Measurements from ENCODE around the gene BACE2.
A peak's percentile ranks its signal among the peaks of the same experiment; 100 is the strongest.
"Not testable (repeated sequence)": the region's sequence is repeated elsewhere in the genome, so short reads cannot be mapped to it uniquely, and the experiment has no call there.

Gene BACE2

GRCh38 chr21:41307219-41307618, 139.3 kb downstream of the BACE2 start:
- Histone ChIP-seq H3K4me2 (no peak overlapping the region), H3K27me3 (no peaks in the 10 kb centered on the region), H3K27ac (no peak overlapping the region), H3K4me3 (no peak overlapping the region), H4K20me1 (no peaks in the 10 kb centered on the region), H3K9ac (no peak overlapping the region), H3K36me3 (no peaks in the 10 kb centered on the region), H3K9me3 (peaks cover 25% of the 10 kb centered on the region), H3K4me1 (0 out of 2 replicates have a peak, but pooled peaks cover 5% of the 10 kb centered on the region)
- TF ChIP-seq Cebpa-rat (IDR thresholded peaks at IDR 0.05) = no peak

GRCh38 chr21:41313285-41314164, 145.6 kb downstream of the BACE2 start:
- not testable (repeated sequence) for H3K4me3 ChIP-seq, H3K36me3 ChIP-seq, H3K9me3 ChIP-seq, H4K20me1 ChIP-seq, H3K9ac ChIP-seq, H3K4me2 ChIP-seq, H3K27ac ChIP-seq
- H3K27me3 ChIP-seq = peaks cover 32% of the 10 kb centered on the region
- H3K4me1 ChIP-seq = peaks cover 16% of the 10 kb centered on the region

GRCh38 chr21:41315726-41316125, 147.8 kb downstream of the BACE2 start:
- Histone ChIP-seq H3K27me3 (peaks cover 32% of the 10 kb centered on the region), H3K4me3 (no peak overlapping the region), H3K36me3 (no peaks in the 10 kb centered on the region), H3K27ac (no peak overlapping the region), H4K20me1 (no peaks in the 10 kb centered on the region), H3K4me2 (no peak overlapping the region), H3K4me1 (peaks cover 24% of the 10 kb centered on the region), H3K9me3 (peaks cover 9% of the 10 kb centered on the region; the same call in 1 of the 2 replicates), H3K9ac (no peak overlapping the region)
- TF ChIP-seq Cebpa-rat (IDR thresholded peaks at IDR 0.05) = no peak

- Histone ChIP-seq H3K4me3 (peak within 1 kb of the TSS; percentile 43), H3K27me3 (peaks cover 32% of the 10 kb centered on the region), H3K4me2 (peak within 1 kb of the TSS; percentile 60), H3K9me3 (peaks cover 9% of the 10 kb centered on the region; the same call in 1 of the 2 replicates), H4K20me1 (no peaks in the 10 kb centered on the region), H3K36me3 (no peaks in the 10 kb centered on the region), H3K27ac (no peak within 1 kb of the TSS), H3K9ac (no peak within 1 kb of the TSS), H3K4me1 (peaks cover 31% of the 10 kb centered on the region)
- TF ChIP-seq Cebpa-rat (IDR thresholded peaks at IDR 0.05) = no peak
Observed at GRCh38 chr21:41316200-41317062, 148.5 kb downstream of the BACE2 start, which contains the start of gene FAM3B. TSS of gene FAM3B (plus strand) at chr21:41316801. CDS start at chr21:41316880, 79 bp downstream.

- peaks cover 32% of the 10 kb centered on the region for H3K27me3 ChIP-seq
- H3K9ac ChIP-seq = no peak overlapping the region
Observed at GRCh38 chr21:41317063-41317392, 149.1 kb downstream of the BACE2 start.

GRCh38 chr21:41317458-41317857, 149.5 kb downstream of the BACE2 start:
- H3K9ac ChIP-seq = no peak overlapping the region
- peak overlapping the region; percentile 60; the same call in 1 of the 2 replicates for H3K4me2 ChIP-seq
- TF ChIP-seq Cebpa-rat (IDR thresholded peaks at IDR 0.05) = no peak
- no peak overlapping the region for H3K4me3 ChIP-seq
- no peak overlapping the region for H3K27ac ChIP-seq
- peaks cover 32% of the 10 kb centered on the region for H3K27me3 ChIP-seq
- H3K36me3 ChIP-seq = no peaks in the 10 kb centered on the region
- peaks cover 36% of the 10 kb centered on the region for H3K4me1 ChIP-seq
- no peaks in the 10 kb centered on the region for H4K20me1 ChIP-seq
- H3K9me3 ChIP-seq = peaks cover 9% of the 10 kb centered on the region; the same call in 1 of the 2 replicates

More at GRCh38 chr21:41317063-41317392, 149.1 kb downstream of the BACE2 start:
- Histone ChIP-seq H3K9me3 (peaks cover 9% of the 10 kb centered on the region; the same call in 1 of the 2 replicates), H3K27ac (no peak overlapping the region), H3K4me3 (peak overlapping the region; percentile 43), H3K36me3 (no peaks in the 10 kb centered on the region), H3K4me1 (peaks cover 32% of the 10 kb centered on the region), H3K4me2 (peak overlapping the region; percentile 60), H4K20me1 (no peaks in the 10 kb centered on the region)
- no peak for TF ChIP-seq Cebpa-rat (IDR thresholded peaks at IDR 0.05)

- no peaks in the 10 kb centered on the region for H3K36me3 ChIP-seq
- H3K9ac ChIP-seq = no peak overlapping the region
- H3K4me2 ChIP-seq = no peak overlapping the region
- no peak overlapping the region for H3K27ac ChIP-seq
- H3K4me3 ChIP-seq = no peak overlapping the region
- H4K20me1 ChIP-seq = no peaks in the 10 kb centered on the region
- TF ChIP-seq Cebpa-rat (IDR thresholded peaks at IDR 0.05) = no peak
- peaks cover 32% of the 10 kb centered on the region for H3K27me3 ChIP-seq
- peaks cover 9% of the 10 kb centered on the region; the same call in 1 of the 2 replicates for H3K9me3 ChIP-seq
- peaks cover 44% of the 10 kb centered on the region for H3K4me1 ChIP-seq
Observed at GRCh38 chr21:41318218-41318617, 150.3 kb downstream of the BACE2 start.

GRCh38 chr21:41319273-41319672, 151.3 kb downstream of the BACE2 start:
- no peak overlapping the region for H3K27ac ChIP-seq
- no peak overlapping the region for H3K4me2 ChIP-seq
- H3K9me3 ChIP-seq = peaks cover 9% of the 10 kb centered on the region; the same call in 1 of the 2 replicates

GRCh38 chr21:41321211-41321907, 153.4 kb downstream of the BACE2 start:
- Histone ChIP-seq H3K27ac (peak overlapping the region; percentile 82), H3K9ac (peak overlapping the region; percentile 23), H3K27me3 (peaks cover 22% of the 10 kb centered on the region), H4K20me1 (no peaks in the 10 kb centered on the region), H3K9me3 (peaks cover 9% of the 10 kb centered on the region; the same call in 1 of the 2 replicates), H3K4me2 (peak overlapping the region; percentile 73), H3K4me3 (no peak overlapping the region), H3K4me1 (peaks cover 54% of the 10 kb centered on the region), H3K36me3 (no peaks in the 10 kb centered on the region)
- no peak for TF ChIP-seq Cebpa-rat (IDR thresholded peaks at IDR 0.05)

More at GRCh38 chr21:41319273-41319672, 151.3 kb downstream of the BACE2 start:
- Histone ChIP-seq H3K4me1 (peaks cover 48% of the 10 kb centered on the region), H3K36me3 (no peaks in the 10 kb centered on the region), H3K4me3 (no peak overlapping the region), H3K9ac (no peak overlapping the region), H4K20me1 (no peaks in the 10 kb centered on the region), H3K27me3 (peaks cover 32% of the 10 kb centered on the region)
- no peak for TF ChIP-seq Cebpa-rat (IDR thresholded peaks at IDR 0.05)
